NK-92 (cell line): ENCODE measurements around the gene TRAPPC2L.
"Not testable (repeated sequence)": the region's sequence is repeated elsewhere in the genome, so short reads cannot be mapped to it uniquely, and the experiment has no call there.

Experiments
- DNase-seq: peaks from one replicate; lab custom pipeline; 2025; ENCODE audit not compliant: unreplicated experiment; lab: John Stamatoyannopoulos, UW

Gene TRAPPC2L

DNA sequence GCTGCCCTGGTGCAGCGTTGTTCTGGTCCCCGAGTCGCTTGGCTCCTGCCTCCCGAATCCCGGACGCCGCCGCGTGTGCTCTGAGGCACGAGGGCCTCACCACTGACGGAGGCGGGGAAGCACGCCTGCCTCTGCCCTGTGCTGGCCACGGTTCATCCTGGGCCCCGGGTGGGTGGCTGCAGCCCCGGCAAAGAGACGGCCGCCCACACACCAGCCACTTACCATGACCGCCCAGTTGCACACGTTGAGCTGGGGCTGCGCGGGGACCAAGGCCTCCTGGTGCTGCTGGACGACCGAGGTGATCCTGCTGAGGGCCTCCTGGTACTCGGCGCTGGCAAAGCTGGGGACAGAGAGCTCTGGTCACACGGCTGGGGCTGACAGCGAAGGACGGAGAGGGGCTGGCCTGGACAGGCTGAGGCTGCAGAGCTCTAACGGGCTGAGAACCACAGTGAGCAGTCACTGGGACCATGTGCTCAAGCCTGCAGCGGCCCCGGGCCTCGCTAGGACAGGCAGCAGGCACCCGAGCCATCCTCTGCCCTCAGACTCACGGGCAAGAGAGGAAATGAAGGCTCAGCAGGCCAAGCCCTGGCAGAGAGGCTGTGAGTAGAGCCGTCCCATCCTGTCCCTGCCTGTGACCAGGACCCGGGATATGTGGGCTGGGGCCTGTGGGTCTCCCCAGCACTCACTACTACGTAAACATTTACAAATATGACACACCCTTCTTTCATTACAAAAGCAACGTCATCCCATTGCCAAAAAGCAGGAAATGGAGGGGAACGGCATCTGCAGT is 38.9 kb upstream of the TRAPPC2L start:
- no peak for DNase-seq

DNA sequence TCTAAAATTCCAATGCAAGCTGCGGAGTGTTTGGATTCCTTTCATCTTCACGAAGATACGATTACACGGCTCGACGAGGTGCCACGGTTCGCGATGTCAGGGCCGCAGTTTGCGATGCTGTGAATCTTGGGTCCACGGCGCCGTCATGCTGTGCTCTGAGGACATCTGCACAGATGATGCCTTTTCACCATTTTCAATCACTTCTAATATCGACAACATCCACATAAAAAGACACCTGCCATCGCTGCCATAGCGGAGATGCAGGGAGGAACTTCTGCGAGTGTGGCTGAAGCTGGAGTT is 38.4 kb upstream of the TRAPPC2L start:
- no peak for DNase-seq

DNA sequence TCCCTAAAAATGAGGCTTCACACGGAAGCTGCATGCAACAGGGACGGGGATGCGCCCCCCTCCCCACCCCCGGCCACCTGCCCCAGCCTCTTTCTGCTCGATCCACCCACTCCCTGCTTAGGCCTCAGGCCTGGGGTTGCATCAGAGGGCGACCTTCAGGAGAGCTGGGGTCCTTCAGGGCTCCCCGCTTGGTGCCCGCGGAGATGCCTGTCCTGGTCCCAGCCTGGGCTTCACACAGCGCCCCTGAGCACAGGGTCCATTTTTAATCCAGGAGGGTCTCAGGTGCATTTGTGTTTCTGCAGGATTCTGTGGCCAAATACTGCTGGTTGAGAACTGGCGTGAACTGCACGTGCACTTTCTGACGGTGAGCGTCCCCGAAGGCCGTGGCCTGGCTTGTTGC is 37.8 kb upstream of the TRAPPC2L start:
- DNase-seq = no peak

DNA sequence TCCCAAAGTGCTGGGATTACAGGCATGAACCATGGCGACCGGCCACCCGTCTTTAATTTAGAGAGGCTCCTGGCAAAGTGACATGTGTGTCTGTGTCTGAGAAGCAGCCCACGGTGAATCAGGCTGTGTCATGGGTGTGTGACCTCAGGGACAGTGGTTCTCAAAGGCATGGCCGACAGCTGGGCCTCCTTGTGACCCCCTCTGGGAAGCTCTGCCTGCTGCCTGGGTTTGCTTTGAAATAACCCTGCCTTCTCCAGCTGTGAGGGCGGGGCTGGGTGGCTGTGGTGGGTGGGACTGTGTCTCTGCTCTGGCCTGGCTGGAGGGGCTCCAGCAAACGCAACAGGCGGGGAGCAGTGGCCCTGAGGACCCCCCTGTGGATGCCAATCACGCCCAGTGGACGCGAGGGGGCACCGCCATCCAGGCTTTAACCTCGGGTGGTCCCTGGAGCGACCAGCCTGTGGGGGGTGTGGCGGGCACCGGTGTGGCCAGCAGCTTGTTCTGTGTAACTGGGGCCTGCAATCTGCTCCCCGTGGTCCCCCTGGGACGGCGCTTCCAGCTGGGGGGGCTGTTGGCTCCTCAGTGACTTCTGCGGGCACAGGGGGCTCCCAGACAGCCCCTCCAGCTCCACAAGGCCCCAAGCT is 36.4 kb upstream of the TRAPPC2L start:
- no peak for DNase-seq

DNA sequence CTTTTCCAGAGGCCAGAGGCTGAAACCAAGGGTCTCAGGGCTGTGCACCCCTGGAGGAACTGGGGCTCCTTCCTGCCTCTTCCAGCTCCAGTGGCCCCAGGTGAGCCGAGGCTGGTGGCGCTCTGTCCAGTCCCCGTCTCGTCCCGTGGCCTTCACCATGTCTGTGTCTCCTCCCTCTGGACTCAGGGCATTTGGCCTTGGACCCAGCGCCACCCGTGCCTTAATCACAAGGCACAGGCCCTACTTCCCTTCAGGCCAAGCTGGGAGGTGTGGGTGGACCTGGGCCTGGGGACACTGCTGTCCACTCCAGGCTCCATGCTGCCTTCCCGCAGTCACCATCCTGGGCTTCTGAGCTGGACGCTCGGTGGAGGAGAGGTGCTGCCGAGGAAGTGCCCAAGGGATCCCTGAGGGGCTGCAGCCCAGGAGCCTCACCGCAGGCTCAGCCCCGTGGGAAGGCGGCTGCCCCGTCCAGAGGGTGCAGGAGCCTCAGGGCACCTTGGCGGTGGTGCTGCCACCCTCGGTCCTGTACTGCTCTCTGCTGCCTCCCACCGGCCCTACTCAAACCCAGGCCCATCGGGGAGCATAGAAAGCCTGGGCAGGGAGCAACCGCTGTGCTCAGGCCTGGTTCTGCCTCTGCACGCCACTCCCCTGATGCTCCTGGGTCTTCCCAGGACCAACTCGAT is 35.6 kb upstream of the TRAPPC2L start:
- DNase-seq = no peak

DNA sequence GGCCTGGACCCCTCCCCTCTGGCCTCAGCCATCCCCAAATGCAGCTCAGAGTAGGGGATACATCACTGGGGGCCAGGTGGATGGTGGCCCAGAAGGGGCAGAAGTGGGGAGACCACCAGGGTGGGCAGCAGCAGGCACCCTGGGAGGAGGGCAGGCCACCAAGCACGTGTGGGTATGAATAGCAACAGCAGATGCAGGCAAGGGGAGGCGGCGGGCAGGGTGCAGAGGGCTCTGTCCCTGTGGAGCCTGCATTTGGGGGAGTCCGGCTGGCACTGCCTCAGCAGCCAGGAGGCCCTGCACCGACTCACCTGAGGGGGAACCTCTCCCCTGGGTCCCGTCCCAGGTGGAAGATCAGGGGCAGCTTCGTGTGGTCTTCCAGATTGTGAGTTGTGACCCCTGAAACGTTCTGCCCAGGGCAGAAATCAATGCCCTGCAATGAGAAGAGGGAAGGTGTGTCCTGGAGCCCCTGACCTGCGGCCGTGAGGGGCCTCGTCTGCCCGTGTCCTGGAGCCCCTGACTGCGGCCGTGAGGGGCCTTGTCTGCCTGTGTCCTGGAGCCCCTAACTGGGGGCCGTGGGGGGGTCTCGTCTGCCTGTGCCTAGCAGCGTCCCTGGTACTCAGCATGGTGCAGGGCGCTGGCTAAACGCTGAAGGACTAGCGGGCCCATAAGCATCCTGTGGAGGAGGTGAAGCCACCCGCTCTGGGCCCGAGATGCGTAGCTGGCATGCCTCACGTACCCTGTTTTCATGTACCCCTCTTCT is 34.5 kb upstream of the TRAPPC2L start:
- DNase-seq = no peak

DNA sequence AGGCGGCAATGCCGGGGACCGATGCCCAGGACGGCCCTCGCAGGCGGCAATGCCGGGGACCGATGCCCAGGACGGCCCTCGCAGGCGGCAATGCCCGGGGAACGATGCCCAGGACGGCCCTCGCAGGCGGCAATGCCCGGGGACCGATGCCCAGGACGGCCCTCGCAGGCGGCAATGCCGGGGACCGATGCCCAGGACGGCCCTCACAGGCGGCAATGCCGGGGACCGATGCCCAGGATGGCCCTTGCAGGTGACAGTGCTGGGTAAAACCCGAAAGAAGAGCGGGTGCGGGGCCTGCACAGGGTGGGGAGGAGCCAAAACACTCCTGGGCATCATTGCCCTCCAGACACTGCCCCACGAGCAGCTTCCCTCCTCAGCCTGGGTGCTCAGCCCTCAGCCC is 33.3 kb upstream of the TRAPPC2L start:
- DNase-seq = not testable (repeated sequence)

DNA sequence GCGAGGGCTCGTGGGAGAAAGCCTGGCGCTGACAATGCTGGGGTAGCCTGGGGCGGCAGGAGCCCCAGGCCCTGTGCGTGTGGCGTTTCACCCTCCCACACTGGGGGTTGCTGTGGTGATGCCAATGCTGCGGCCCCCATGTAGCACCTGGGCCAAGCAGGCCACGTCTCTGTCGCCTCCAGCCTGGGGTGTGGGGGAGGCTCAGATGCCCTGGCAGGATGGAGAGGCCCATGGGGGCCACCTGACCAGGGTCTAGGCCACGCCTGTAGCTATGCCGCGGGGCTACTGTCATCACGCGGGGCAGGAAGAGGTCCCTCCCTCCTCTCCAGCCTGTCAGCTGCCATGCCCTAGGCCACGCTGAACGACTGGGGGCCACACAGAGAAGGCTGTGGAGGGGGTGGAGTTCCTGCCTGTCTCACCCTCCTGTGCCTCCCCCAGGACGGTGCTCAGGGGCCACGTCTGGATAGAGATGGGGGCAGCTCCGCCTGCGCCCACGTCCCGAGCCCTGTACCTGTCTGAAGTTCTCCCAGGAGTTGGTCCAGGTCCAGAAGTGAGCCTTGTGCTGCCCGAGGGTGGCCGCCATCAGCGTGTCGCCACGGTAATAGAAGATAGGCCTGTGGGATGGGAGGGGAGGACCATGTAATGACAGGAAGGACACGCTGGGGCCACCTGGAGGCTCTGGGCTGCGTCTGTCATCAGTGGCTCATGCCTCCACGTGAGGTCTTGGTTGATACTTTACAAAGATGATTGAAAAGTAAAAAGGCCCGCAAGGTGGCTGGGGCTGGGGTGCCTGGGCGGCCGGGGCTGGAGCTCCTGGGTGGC is 32.5 kb upstream of the TRAPPC2L start:
- DNase-seq = no peak

DNA sequence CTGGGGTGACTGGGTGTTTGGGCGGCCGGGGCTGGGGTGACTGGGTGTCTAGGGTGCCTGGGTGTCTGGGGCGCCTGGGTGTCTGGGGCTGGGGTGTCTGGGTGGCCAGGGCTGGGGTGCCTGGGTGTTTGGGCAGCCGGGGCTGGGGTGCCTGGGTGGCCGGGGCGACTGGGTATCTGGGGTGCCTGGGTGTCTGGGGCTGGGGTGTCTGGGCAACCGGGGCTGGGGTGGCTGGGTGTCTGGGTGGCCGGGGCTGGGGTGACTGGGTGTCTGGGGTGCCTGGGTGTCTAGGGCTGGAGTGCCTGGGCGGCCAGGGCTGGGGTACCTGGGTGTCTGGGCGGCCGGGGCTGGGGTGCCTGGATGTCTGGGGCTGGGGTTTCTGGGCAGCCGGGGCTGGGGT is 31.8 kb upstream of the TRAPPC2L start:
- no peak for DNase-seq

DNA sequence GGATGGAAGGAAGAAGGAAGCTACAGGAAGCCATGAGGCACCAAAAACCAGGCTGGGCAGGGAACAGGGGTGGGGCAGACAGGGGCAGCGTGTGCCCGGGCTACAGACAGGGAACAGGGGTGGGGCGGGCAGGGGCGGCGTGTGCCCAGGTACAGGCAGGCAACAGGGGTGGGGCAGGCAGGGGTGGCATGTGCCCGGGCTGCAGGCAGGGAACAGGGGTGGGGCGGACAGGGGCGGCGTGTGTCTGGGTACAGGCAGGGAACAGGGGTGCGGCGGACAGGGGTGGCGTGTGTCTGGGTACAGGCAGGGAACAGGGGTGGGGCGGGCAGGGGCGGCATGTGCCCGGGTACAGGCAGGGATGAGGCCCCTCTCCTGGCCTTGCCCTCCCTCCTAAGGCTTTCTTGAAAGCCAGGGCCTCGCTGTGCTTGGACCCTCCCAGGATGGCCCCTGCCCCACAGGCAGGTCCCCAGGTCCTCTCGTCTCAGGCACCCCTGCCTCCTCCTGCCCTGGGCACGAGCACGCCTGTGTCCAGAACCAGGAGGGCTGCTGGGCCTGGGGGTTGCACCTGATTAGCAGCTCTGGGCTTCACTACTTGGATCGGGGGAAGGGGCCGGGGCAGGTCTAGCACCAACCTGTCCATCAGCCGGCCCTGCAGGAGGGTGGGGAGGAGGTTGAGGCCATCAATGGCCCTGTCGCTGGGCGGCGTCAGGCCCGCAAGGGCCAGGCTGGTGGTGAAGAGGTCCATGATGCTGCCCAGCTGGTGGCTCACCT is 30.7 kb upstream of the TRAPPC2L start:
- no peak for DNase-seq

DNA sequence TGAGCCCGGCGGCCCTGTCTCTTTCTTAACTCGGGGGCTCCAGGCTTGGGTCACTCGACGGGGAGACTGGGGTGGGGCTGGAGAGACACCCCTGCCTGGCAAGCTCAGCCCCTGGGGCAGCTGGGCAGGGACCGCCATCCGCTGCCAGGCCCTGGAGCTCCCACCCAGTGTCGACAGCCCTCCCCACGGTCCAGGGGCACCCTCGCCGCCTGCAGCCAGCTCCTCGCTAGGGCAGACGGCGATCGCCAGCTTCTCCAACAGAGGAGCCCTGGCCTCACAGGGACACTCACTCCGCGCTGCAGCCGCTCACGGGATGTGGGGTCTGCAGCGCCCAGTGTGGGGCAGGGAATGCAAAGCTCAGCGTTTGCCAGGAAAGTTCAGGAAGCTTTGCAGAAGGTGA is 29.2 kb upstream of the TRAPPC2L start:
- DNase-seq = no peak

DNA sequence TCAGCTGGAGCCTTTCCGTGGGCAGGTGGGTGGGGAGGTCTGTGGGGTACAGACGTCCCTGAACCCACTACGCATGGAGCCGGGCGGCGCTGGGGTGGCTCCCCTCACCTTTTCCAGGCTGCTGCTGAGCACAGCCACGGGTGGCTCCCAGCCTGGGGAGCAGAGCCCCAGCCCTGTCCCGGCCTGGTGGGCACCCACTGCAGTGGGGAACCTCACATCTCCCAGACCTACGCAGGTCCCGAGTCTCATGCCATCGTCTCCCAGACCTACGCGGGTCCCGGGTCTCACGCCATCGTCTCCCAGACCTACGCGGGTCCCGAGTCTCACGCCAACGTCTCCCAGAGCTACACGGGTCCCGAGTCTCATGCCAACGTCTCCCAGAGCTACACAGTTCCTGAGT is 28.2 kb upstream of the TRAPPC2L start:
- DNase-seq = no peak

DNA sequence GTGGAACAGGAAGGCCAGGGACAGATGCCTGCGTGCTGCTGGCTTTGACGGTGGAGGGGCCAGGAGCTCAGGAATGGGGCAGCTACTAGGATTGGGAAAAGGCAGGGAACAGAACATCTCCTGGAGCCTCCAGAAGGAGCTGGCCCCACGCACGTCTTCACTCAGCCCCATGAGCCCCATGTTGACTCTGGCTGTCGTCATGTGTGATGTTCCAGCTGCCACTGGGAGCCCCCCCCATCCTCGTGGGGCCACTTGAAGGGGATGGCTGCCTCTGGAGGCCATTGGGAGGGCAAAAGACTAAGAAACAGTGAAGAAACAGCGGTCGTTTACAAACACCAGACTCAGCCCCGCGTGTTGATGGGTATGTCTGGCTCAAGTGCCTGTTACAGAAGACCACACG is 26.7 kb upstream of the TRAPPC2L start:
- no peak for DNase-seq

DNA sequence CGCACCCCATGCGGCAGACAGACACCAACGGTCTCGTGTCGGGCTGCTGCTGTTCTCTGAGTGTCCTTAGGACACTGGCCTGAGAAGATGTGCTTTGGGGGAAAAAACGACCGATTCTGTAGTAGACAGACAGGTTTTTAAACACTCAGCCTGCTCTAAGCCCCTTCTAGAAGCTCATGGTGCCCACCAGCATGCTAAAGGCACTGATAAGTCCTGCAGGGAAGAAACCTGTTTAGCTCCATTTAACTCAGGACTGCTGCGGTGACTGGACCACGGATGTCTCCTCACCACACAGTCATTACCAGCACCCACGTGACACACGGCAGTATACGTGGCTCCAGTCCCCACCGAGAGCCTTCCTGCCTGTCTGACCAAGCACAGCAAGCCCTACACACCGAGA is 26.1 kb upstream of the TRAPPC2L start:
- no peak for DNase-seq

DNA sequence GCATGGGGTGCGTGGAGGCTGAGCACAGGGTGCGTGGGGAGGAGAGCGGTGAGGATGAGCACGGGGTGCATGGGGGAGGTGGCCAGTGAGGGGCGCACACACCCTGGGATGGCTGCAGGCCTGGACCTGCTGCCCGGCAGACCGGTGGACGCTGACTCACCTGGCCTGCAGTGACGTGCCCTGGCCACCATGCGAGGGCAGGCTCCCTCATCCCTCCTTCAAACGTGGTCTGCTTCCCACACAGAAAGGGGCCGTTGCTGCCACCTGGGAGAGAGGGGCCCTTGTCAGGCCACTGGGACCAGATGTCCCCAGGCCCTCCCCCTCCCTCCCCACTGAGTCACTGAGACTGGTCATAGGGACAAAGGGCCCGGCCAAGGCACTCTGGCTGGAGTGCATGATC is 25.1 kb upstream of the TRAPPC2L start:
- no peak for DNase-seq

DNA sequence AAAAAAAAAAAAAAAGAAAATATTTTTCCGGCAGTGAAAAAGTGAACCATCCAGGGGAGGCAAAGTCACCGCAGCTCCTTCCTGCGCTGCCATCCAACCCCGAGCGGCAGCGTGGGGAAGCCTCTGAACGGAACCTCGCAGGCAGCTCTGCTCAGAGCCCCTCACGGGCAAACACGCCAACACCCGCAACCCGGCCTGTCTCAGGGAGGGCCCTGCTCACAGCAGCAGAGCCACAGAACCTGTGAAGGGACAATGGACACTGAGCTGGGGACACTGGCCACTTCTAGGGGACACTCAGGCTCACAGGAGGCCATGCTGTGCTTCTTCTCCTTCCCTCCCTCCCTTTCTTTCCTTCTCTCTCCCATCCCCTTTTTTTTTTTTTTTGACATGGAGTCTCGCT is 23.8 kb upstream of the TRAPPC2L start:
- no peak for DNase-seq

DNA sequence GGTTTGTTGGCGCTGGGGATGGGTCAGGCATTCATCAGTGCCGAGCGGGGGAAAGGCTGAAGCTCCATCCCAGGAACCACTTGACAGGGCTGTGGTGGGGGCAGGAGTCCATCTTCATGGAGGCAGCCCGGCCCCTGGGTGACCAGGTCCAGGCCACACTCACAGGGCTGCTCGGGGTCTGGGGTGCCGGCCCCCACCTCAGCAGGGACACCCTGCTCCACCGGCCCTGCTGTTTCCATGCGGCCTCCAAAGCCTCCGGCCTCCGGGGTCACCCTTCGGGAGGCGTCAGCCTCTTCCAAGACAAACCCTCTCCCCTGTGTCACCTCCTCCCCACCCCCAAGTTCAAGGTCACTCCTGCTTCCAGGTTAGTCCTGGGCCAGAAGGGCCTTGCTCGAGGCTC is 22.3 kb upstream of the TRAPPC2L start:
- no peak for DNase-seq

DNA sequence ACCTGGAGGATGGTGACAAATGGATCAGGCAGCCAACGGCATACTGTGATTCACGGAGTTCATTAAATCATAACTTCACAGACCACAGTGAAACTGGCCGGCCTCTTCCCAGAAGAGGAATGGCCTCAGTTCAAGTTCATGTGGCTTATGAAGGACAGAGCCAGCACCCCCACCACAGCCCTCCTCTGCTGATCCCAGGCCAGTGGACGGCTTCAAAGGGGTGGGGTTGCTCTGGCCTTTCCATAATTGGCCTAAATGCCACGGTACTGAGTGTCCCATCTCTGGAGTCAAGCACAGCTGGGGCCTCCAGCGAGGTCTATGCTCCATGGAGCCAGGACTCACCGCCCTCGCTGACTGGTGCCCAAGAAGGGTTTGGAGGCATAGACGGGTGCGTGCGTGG is 21.5 kb upstream of the TRAPPC2L start:
- no peak for DNase-seq

DNA sequence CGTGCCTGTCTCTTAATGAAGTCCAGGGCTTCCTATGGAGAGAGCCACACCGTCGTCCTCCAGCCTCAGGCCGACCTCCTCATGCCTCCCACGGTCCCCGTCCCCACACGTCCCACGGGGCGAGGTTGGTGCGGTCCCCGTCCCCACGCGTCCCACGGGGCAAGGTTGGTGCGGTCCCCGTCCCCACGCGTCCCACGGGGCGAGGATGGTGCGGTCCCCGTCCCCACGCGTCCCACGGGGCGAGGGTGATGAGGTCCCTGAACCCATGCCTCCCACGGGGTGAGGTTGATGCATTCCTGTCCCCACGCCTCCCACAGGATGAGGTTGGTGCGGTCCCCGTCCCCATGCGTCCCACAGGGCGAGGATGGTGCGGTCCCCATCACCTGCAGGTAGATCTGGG is 21.1 kb upstream of the TRAPPC2L start:
- no peak for DNase-seq

DNA sequence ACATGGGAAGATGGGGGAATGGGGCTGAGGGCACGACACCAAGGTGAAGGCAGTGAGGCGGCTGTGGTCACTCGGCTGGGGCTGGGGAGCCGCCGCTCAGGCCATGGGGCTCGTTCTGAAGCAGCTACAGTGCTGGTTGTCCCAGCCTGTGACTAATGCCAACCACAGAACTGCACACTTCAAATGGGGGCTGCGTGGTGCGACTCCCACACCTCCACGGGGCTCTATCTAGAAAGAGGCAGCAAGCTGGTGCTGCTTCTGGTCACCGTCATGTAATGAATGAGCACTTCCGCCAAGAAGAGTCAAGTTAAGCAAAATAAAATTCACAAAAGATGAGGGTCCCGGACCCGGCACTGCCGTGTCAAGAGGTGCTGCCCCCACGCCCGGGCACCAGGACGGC is 20.1 kb upstream of the TRAPPC2L start:
- no peak for DNase-seq
